Central memory CD4-positive, alpha-beta T cell (primary cell): ENCODE results near the gene YPEL3.
A peak's percentile ranks its signal among the peaks of the same experiment; 100 is the strongest.

Experiments used
- DNase-seq: peaks from one replicate; pipeline ENCODE4 v3.0.0; 2022

Gene YPEL3

DNA sequence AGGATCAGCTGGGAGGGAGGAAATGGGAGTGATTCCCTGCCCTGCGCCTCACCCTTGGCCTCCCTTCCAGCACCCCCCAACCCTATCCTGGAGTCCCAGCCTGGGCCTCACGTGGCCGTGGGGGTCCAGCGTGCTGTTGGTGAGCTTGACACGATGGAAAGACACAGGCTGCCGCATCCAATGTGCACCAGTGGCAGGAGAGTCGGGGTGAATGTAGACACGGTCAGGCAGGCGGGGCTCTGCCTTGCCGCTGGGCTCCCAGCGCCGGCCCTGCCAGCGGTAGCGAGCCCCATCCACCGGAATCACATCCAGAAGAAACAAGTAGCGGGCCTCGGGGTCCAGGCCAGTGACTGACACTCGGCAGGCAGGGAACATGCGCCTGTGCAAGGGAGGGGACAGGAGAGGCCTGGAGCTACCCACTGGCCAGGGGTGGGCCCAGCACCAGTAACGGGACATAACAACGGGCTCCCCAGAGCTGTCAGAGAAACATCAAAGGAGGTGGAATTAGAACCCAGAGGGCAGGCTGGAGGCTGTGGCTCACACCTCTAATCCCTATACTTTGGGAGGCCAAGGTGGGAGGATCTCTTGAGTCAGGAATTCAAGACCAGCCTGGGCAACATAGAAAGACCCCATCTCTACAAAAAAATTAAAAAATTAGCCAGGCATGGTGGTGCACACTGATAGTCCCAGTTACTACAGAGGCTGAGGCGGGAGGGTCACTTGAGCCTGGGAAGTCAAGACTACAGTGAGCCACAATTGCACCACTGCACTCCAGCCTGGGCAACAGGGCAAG, 7.0 kb downstream of the YPEL3 start:
- DNase-seq = no peak

DNA sequence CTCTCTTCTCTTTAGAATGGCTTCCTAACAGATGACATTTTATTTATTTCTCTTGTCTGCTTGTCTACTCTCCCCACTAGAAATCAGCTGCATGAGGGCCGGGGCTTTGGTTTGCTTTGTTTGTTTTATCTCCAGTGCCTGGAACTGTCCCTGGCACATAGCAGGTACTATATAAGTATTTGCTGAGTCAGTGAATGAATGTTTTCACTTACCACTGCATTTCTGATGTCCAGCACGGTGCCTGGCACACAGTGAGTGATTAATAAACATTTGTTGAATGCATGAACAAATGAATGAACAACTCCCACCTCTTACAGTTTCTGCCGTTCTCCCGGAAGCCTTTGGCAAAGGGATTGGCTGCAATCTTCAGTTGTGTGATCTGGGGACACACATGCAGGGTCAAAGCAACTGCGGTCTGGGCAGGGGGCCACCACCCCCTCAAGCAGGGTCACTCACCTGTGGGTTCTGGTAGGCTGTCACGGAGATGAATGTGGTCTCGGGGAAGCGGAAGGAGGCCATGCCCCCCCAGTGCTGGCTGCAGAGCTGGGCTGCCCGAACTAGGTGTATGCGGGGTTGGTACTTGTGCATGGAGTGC, 7.7 kb downstream of the YPEL3 start:
- DNase-seq = no peak

DNA sequence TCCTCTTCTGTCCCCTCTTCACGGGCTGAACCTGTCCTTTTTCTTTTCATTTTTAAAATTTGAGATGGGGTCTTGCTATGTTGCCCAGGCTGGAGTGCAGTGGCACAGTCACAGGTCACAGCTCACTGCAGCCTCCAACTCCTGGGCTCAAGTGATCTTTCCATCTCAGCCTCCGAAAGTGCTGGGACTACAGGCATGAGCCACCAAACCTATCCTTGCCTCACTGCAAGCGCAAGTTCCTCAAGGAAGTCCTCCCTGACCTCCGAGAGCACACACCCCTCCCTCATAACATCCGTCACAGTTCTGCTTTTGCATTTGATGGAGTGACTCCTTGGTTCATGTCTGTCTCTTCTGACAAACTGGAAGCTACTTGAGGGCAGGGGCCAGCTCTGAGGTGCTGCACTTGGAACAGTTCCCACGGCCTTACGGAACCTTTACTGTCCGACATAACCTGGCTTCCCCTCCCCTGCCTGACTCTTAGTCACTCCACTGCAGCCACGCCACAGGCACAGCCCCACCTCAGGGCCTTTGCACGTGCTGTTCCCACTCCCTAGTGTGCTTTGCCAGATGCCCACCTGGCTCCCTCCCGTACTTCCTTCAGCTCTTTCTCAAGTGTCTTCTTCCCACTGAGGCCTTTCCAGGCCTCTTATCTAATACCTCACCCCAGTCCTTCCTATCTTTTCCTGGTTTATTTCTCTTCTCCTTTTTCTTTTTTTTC, 8.7 kb downstream of the YPEL3 start:
- DNase-seq = no peak

DNA sequence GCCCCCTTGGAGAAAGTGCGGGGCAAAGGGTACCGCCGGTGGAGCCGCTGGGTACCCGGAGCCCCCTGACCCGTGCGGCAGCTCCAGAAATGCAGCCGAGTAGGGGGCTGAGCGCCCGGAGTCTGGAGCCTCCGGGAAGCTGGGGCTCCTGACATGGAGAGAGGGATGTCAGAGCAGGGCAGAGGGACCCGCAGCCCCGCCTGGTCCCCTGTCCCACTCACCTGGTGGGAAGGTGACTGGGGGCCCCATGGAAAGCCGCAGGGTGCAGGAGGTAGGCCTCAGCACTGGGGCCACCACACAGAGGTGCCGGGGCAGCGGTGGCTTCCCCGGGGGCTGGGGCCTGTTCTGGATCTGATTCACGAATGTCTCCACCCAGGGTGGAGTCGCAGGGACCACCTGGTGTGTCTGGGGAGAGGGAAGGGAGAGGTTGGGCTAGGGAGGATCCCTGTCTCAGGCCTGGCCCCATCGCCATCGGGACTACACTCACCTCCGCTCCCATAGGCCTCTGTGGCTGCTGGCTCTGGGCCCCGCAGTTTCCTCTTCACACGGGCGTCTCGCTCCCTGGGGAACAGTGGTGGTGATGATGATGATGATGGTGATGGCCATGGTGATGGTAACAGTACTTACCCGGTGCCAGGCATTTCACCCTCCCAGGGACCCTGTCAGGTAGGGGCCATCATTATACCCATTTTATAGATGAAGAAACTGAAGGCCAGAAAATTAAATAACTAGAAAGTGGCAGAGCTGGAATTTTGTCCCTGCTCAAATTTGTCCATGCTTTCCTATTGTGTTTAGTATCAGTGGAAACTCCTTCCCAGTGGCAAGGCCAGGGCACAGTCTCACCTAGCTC, 9.5 kb downstream of the YPEL3 start:
- no peak for DNase-seq

DNA sequence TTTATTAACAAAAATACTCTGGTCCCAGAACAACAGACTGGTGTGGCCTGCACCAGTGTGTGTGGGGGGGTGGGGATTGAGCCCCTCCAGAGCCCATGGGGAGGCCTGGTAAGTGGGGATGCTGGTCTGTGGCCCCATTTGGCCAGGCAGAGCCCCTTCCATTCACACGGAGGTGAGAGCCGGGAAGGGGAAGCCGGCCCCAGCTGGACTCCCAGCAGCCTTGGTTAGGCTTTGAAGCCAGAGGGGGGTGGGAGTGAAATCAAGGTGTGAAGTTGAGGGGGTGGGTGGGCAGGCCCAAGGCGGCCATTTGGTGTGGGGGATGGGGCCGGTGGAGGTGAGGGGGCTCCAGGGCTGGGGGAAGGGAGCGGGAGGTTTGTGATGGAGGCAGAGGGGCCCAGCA, 10.2 kb downstream of the YPEL3 start:
- DNase-seq = no peak

DNA sequence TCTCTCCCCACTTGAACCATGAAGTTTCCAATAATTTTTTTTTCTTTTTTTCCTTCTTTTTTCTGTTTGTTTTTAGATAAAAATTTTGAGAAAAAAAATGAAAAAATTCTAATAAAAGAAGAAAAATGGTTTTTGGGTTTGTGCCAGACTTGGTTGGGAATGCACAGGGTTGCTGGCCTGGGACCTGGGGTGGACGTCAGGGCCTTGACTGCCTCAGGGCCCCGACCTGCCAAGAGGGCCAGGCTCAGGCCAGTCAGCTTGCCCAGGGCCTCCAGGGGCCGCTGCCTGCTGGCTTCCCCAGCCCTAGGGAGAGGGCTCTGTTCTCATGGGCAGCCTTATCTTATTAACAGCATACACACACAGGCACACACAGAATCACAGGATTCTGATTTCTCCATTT, 10.8 kb downstream of the YPEL3 start:
- no peak for DNase-seq

DNA sequence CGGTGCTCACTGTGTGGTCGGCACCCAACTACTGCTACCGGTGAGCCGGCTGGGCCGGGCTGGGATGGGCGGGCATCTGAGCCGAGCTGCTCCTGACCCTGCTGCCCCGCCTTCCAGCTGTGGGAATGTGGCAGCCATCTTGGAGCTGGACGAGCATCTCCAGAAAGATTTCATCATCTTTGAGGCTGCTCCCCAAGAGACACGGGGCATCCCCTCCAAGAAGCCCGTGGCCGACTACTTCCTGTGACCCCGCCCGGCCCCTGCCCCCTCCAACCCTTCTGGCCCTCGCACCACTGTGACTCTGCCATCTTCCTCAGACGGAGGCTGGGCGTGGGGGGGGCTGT, 11.2 kb downstream of the YPEL3 start:
- no peak for DNase-seq

DNA sequence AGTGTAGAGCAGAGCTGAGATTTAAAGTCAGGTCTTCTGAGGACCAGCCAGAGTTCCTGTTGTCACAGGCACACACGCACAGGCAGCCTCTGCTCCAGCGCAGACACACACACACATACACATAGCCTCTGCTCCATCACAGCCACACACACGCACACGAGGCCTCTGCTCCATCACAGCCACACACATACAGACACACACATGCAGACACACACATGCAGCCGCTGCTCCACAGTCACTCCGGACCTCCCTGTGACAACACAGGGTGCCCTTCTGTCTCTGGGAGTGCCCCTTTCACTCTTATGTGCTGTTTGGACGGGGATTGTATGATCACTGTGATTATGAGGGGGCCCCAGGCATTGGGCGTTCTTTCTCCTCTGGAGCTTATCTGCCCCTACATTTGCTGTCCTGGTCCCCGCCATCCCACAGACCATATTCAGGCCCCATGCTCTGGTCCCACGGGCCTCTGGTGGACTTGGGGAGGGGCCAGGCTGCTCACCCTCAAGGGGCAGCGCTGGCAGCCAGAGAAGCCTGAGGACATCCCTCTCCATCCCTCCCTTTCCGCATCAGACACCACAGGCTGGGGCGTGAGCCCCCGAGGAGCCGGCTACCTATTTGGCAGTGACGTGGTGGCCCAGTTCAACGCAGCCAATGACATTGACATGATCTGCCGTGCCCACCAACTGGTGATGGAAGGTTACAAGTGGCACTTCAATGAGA, 11.8 kb downstream of the YPEL3 start:
- DNase-seq = no peak

DNA sequence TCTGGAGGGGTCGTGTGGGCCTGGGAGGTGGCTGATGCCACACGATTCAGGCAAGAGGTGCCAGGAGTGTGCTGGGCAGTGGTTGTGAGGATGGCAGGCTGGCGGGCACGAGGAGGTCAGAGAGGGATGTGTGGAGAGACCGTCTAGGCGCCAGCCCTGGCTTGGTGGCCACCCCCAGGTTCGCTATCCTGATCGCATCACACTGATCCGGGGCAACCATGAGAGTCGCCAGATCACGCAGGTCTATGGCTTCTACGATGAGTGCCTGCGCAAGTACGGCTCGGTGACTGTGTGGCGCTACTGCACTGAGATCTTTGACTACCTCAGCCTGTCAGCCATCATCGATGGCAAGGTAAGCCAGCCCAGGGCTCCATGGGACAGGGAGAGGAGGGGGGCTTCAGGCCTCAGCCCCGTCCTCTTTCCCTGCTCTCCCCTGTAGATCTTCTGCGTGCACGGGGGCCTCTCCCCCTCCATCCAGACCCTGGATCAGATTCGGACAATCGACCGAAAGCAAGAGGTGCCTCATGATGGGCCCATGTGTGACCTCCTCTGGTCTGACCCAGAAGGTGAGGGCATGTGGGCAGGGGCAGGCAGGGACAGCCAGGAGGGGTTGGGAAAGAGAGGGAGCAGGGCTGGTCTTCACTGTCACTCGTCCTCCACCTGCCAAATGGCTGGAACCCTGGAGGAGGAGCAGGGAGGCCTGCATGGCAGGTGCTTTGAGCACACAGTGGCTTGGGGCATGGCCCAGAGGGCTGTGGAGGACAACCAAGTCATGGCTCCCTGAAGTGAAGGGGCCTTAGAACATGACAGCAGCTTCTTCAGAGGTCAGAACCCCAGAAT, 12.6 kb downstream of the YPEL3 start:
- no peak for DNase-seq

DNA sequence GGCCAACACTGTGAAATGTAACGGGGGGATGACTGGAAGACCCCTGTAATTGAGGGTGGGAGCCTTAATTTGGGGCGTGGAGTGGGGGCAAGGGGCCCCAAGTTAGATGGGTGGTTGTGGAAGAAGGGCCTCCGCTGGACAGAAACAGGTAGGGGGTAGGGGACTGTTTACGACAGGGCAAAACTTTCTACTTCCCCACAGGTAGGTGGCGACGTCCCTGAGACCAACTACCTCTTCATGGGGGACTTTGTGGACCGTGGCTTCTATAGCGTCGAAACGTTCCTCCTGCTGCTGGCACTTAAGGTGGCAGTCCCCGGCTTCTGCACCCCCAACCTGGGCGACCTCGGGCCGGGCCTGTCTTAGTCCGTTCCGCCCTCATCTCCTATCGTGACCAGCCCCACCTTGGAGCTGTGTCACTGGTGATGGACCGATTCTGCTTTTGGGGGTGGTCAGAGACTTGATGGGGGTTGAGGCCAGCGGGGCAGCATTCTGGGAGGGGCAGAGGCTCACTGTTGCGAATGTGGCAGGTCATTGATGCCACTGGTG, 13.4 kb downstream of the YPEL3 start:
- no peak for DNase-seq

DNA sequence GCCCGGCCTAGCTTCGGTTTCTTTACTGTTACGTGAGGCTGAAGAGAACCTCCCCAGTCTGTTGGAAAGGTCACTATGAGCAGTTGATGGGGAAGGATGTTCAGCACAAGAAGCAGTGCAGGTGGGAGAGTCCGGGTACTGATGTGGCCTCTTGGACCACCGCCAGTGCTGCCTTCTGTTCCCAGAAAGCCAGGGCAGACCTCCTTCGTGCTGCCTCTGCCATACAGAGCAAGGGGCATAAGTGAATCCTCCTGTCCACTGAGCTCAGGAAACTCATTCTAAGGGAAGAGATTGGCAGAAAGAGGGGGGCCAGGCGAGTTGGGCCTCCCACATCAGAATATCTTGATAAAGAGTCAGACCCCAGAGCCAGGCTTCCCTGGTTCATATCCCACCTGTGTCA, 16.5 kb downstream of the YPEL3 start:
- DNase-seq = no peak

DNA sequence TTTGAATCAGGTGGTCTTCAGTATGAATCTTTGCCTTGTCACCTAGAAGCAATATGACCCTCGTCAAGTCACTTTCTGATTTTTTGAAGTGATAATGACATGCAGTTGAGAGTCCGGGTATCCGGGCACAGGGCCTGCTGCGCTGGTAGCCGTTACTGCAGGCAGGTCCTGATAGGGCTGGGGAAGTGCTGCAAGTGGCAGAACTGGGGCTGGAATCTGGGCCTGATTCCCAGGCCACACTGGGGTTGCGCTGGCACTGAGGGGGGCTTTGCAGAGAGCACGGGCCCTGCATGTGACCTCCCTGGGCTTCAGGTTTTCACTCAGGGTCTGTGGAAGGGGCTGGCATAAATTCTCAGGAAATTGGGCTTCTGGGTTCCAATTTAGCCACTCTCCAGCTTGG, 17.3 kb downstream of the YPEL3 start:
- DNase-seq = no peak

DNA sequence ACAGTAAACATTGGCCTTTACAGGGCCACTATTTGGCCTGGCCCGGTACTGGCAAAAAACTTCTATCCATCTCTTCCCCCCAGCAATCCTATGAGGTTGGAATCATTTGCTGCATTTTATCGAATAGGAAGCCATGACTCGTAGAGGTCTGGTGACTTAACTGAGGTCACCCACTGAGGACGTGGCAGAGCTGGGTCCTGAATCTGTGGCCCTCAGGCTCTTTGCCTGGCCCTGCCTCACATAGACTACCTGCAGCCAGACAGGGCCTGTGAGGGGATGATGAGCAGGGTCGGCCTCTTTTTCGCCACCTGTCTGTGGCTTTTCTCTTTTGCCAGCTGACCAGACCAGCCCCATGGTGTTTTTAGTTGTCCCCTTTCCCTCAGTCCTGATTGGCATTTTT, 18.4 kb downstream of the YPEL3 start:
- no peak for DNase-seq

DNA sequence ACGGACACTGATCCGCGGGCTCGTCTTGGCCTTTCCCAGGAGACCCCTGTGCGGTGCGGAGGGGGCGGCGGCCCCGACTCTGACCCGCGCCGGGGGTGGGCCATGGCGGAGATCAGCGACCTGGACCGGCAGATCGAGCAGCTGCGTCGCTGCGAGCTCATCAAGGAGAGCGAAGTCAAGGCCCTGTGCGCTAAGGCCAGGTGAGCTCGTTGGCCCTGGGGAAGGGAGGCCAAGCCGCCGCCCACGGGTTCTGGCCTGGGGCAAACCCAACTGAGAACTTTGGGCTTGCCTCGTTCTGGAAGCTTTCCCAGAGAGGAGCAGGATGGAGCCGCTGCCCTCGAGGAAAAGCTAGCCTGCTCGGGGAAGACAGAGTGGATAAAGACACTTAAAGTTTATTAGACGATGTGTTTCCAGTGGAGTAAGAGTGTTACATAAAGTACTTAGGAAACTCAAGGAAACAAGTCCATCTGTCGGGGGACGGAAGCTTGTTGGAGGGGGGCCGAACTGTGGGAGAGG, 19.7 kb downstream of the YPEL3 start:
- DNase-seq = no peak

DNA sequence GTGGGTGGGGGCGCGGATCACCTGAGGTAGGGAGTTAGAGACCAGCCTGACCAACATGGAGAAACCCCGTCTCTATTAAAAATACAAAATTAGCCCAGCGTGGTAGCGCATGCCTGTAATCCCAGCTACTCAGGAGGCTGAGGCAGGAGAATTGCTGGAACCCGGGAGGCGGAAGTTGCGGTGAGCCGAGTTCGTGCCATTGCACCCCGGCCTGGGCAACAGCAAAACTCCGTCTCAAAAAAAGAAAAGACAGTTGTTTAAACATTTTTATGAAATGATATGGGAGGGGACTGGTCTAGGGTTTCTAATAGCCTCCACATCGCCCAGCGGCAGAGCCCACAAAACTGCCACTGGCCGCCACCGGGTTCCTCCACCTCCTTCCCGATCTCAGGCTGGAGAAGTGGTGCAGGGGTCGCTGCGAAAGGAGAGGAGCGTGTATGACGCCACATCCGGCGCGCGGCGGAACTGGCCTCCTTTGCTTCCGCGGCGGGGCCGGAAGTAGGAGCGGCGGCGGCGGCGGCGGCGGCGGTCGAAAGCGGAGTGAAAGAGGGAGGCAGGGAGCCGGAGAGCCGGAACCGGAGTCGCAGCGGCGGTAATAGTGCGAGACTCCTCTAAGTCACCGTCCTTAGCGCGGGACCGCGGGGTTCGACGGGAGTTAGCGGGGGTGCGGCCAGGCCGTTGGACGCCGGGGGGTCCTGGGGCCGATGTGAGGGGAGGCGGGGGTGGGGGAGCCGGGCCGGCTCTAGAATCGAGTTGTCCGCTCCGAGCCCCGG, 20.3 kb downstream of the YPEL3 start, which contains the start of gene PPP4C:
PPP4C (plus strand) TSS at position 492 of the 773 bp plus-strand sequence. CDS start 384 bp downstream, outside the sequence.
- peak; percentile 89 for DNase-seq

DNA sequence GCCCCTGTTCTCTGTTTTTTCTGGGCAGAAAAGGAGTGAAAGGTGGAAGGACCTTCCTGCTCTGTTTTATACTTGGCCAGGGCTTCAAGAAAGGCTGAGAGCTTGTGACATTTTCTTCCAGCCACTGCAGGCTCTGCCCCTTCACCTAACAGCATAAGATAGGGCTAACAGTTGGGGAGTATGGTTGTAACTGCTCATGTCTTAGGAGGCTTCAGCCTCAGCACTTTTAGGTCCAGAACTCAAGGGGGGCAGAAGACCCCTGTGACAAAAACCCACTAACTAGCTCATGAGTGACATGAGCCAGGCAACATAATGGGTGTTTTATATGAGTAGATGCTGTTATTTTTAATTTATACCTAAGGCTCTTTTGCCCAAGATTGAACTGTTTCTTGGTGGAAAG, 25.5 kb downstream of the YPEL3 start:
- DNase-seq = no peak

DNA sequence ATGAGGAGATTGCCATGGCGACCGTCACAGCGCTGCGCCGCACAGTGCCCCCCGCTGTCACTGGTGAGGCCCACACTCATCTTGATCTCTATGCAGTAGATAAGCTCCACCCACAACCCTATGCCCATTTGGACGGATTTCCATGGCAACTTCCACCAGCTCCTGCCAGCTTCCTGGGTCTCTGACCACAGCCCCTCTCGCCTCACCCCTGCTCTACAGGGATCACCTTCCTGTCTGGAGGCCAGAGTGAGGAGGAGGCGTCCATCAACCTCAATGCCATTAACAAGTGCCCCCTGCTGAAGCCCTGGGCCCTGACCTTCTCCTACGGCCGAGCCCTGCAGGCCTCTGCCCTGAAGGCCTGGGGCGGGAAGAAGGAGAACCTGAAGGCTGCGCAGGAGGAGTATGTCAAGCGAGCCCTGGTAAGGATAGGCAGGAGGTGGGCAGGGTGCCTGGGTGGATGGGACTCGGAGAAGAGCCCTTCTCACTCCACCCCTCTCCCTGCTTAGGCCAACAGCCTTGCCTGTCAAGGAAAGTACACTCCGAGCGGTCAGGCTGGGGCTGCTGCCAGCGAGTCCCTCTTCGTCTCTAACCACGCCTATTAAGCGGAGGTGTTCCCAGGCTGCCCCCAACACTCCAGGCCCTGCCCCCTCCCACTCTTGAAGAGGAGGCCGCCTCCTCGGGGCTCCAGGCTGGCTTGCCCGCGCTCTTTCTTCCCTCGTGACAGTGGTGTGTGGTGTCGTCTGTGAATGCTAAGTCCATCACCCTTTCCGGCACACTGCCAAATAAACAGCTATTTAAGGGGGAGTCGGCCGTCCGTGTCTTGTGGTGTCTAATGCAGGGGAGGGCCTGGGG, 26.2 kb downstream of the YPEL3 start:
- no peak for DNase-seq

DNA sequence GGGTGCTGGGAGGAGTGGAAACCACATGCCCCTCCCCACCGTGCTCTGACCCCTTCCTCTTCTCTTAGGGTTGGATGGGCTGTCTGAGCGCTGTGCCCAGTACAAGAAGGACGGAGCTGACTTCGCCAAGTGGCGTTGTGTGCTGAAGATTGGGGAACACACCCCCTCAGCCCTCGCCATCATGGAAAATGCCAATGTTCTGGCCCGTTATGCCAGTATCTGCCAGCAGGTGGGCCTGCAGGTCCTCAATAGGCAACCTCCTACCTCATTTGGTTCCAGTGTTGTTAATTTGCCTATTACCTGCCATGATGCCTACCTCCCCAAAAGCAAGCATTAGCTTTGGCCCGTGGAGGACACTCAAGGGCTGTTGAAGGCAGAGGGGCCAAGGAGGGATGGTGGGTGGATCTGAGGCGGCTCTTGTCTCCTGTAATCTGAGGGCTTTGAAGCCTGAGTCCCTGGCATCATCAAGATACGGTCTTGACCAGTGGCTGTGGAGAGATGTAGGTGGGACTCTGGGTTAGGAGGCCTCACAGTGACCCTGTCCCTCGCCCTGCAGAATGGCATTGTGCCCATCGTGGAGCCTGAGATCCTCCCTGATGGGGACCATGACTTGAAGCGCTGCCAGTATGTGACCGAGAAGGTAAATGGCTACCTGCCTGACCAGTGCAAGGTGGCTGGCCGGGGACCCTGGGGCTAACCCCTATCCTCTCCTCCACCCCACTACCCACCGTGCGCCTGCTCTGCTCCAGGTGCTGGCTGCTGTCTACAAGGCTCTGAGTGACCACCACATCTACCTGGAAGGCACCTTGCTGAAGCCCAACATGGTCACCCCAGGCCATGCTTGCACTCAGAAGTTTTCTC, 27.0 kb downstream of the YPEL3 start:
- DNase-seq = peak; percentile 59
